Gastroesophageal sphincter (tissue), 4 donors: ENCODE data around the gene CPSF4L. TPM values are rescaled to one million over a fixed set of nuclear protein-coding genes. Genes with fewer than 3 reads are reported as not detected.

Experiments
- ATAC-seq: fragments of 150-250 bp; one replicate; pipeline ENCODE4 v1.9.1; 2016; ENCODE audit warnings: mild to moderate bottlenecking, moderate library complexity
- H3K27ac ChIP-seq, 4 donors: fragments of 200-600 bp; sonication (generic) in 3 of 4; 1 replicate in 3 of 4; 2 replicates in 1 of 4; pipeline ENCODE4 v1.5.1; 2016 to 2019
- H3K27me3 ChIP-seq: fragments of 200-600 bp; sonication (generic); one replicate; pipeline ENCODE4 v1.5.1; 2019
- H3K36me3 ChIP-seq, 2 donors: fragments of 200-600 bp; sonication (generic); one replicate each; pipeline ENCODE4 v1.5.1; 2019; ENCODE audit warnings: control low read depth in 1 of 2
- H3K4me1 ChIP-seq, 3 donors: fragments of 200-600 bp; sonication (generic); 1 replicate in 2 of 3; 2 replicates in 1 of 3; pipeline ENCODE4 v1.5.1; 2016 to 2019; ENCODE audit warnings: control low read depth in 2 of 3
- H3K4me3 ChIP-seq, 2 donors: fragments of 200-600 bp; sonication (generic); one replicate each; pipeline ENCODE4 v1.5.1; 2019; ENCODE audit warnings: mild to moderate bottlenecking in 1 of 2, moderate library complexity in 1 of 2
- H3K9me3 ChIP-seq, 3 donors: fragments of 200-600 bp; sonication (generic); one replicate each; pipeline ENCODE4 v1.5.1; 2017 to 2019; ENCODE audit warnings: control low read depth in 2 of 3
- EP300 ChIP-seq: sonication (generic); formaldehyde crosslinking; IDR thresholded peaks from one replicate; pipeline ENCODE4 v1.6.1; 2017; ENCODE audit warnings: antibody characterized with exemption, mild to moderate bottlenecking
- POLR2A ChIP-seq, 2 donors: fragments of 450-650 bp; IDR thresholded peaks; one replicate each; pipeline ENCODE4 v1.6.1; 2017; ENCODE audit warnings: antibody characterized with exemption in 2 of 2, mild to moderate bottlenecking in 2 of 2, moderate library complexity in 1 of 2
- POLR2AphosphoS5 ChIP-seq: sonication (generic); formaldehyde crosslinking; IDR thresholded peaks from one replicate; pipeline ENCODE4 v1.6.1; 2017; ENCODE audit warnings: antibody characterized with exemption
- WGBS, 2 donors: methylation state at CpG; one replicate each; pipeline ENCODE4 v1.1.5; 2018; ENCODE audit warnings: low coverage in 1 of 2; 5-methylcytosine and 5-hydroxymethylcytosine counted together
- total RNA-seq, 4 donors: library from RNA; depleted of rRNA; stranded (reverse); fragments of >200 nt; gene quantifications; one replicate each; pipeline ENCODE4 v1.1.0, GENCODE V29; 2016
- TF ChIP-seq, protein P1 (sequence below), 4 experiments: fragments of 200-600 bp in 2 of 4; fragments of 450-650 bp in 2 of 4; sonication (generic) in 1 of 4; IDR thresholded peaks; one replicate each; pipeline ENCODE4 v1.5.1; 2017 to 2019; ENCODE audit warnings: antibody characterized with exemption in 4 of 4, mild to moderate bottlenecking in 2 of 4, moderate library complexity in 2 of 4

CPSF4L gene
- total RNA-seq, 4 donors from 2014 or later = not detected

DNA sequence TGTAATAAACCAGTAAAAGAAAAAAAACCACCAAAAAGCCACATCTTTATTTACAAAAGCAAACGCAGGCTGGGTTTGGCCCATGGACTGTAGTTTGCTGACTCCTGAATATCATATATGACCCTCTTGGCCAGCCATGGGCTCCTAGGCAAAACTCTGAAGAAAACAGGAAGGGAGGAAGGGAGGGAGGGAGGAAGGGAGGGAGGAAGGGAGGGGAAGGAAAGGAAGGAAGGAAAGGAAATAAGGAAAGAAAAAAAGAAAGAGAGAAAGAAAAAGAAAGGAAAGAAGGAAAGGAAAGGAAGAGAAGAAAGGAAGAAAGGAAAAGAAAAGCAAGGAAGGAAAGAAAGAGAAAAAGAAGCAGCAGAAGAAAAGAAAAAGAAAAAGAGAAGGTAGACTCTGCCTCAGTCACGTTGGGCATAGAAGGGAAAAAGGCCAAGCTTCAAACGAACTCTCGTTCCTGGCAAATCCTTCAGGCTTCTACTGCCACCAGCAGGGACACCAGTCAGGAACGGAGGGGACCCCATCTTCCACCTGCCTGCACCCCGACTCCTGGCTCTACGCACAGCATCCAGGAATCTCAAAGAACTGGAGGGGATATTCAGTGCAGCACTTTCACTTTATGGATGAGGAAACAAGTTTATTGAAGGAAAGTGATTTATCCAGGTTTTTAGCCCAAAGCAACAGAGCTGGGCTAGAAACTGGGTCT lies 28.0 kb upstream of the CPSF4L start:
- WGBS, 2 donors = 16 to 42% methylated on average over 4 to 5 of the region's 7 CpGs

DNA sequence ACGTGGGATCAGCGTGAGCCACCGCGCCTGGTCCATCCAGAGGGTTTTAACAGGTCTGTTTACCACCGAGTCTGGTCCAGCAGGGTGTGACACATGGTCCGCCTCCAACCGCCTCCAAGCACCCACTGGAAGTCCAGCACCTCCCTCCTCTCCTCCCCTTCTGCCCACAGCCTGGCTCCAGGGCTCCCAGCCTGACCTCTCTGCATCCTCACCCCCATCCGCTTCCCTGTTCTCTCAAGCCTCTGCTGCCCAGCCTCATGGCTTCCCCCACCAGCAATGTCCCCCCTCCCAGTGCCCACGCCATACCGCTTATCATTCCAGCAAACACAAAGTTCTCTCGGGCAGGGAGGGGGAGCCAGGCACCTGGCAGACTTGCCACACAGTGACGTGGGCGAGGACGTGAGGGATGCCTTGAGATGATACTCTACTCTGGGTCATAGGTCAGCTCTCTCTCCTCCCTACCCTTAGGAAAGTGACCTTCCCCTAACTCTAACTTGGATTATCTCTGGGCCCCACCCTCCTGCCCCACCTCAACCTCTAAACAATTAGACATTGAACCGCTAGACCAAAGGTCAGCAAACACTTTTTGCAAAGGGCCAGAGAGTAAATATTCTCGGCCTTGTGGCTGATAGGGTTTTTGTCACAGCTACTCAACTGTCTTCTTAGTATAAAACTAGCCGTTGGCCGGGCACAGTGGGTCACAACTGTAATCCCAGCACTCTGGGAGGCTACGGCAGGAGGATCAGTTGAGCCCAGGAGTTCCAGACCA lies 27.0 kb upstream of the CPSF4L start:
- H3K9me3 ChIP-seq = no peaks in the 10 kb centered on the region
- TF ChIP-seq, protein P1, sequence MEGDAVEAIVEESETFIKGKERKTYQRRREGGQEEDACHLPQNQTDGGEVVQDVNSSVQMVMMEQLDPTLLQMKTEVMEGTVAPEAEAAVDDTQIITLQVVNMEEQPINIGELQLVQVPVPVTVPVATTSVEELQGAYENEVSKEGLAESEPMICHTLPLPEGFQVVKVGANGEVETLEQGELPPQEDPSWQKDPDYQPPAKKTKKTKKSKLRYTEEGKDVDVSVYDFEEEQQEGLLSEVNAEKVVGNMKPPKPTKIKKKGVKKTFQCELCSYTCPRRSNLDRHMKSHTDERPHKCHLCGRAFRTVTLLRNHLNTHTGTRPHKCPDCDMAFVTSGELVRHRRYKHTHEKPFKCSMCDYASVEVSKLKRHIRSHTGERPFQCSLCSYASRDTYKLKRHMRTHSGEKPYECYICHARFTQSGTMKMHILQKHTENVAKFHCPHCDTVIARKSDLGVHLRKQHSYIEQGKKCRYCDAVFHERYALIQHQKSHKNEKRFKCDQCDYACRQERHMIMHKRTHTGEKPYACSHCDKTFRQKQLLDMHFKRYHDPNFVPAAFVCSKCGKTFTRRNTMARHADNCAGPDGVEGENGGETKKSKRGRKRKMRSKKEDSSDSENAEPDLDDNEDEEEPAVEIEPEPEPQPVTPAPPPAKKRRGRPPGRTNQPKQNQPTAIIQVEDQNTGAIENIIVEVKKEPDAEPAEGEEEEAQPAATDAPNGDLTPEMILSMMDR (IDR thresholded peaks at IDR 0.05) = no peak
- TF ChIP-seq POLR2AphosphoS5 = peak; percentile 79
- peaks cover 0 to 34% of the 10 kb centered on the region in 2 donors for H3K36me3 ChIP-seq
- H3K27ac ChIP-seq = peak overlapping the region in 3 of 4 donors; percentile 70 to 83 (median 79)
- ATAC-seq = peak; percentile 8
- H3K27me3 ChIP-seq = no peaks in the 10 kb centered on the region
- 47 to 80% methylated on average over 3 to 18 of the region's 19 CpGs for WGBS, 2 donors
- H3K4me1 ChIP-seq = peaks cover 8 to 100% (median 74%) of the 10 kb centered on the region in 3 donors
- H3K4me3 ChIP-seq = no peak overlapping the region

More for the DNA sequence above, 28.0 kb upstream of the CPSF4L start:
- peak overlapping the region in 3 of 4 donors; percentile 79 to 83 (median 81) for H3K27ac ChIP-seq
- TF ChIP-seq POLR2A (IDR thresholded peaks at IDR 0.05) (no peak), EP300 (no peak), POLR2AphosphoS5 (no peak)
- TF ChIP-seq, protein P1 (IDR thresholded peaks at IDR 0.05) = no peak
- H3K36me3 ChIP-seq = peaks cover 0 to 25% of the 10 kb centered on the region in 2 donors
- no peaks in the 10 kb centered on the region for H3K27me3 ChIP-seq
- H3K9me3 ChIP-seq = no peaks in the 10 kb centered on the region
- no peak overlapping the region for H3K4me3 ChIP-seq
- ATAC-seq = no peak
- peaks cover 9 to 100% (median 69%) of the 10 kb centered on the region in 3 donors for H3K4me1 ChIP-seq

DNA sequence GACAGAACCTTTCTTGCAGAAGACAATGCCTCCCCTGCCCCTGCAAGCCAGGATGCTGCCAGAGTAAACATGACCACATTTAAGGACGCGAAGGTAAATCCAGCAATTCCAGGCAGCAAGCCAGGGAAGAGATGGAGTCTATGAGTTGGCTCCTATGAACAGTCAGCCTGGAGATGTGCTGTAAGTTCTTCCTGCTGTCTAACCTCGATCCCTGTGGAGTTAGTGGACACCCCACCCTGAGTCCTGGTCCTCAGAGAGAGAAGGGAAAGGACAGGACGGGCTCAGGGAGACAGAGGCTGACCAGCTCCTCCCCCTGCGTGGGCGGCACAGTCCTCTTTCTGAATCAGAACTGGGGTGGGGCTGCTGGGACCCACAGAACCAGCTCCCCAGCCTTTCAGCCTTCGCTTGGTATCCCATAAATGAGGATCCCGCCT lies 25.2 kb upstream of the CPSF4L start:
- ATAC-seq = no peak

DNA sequence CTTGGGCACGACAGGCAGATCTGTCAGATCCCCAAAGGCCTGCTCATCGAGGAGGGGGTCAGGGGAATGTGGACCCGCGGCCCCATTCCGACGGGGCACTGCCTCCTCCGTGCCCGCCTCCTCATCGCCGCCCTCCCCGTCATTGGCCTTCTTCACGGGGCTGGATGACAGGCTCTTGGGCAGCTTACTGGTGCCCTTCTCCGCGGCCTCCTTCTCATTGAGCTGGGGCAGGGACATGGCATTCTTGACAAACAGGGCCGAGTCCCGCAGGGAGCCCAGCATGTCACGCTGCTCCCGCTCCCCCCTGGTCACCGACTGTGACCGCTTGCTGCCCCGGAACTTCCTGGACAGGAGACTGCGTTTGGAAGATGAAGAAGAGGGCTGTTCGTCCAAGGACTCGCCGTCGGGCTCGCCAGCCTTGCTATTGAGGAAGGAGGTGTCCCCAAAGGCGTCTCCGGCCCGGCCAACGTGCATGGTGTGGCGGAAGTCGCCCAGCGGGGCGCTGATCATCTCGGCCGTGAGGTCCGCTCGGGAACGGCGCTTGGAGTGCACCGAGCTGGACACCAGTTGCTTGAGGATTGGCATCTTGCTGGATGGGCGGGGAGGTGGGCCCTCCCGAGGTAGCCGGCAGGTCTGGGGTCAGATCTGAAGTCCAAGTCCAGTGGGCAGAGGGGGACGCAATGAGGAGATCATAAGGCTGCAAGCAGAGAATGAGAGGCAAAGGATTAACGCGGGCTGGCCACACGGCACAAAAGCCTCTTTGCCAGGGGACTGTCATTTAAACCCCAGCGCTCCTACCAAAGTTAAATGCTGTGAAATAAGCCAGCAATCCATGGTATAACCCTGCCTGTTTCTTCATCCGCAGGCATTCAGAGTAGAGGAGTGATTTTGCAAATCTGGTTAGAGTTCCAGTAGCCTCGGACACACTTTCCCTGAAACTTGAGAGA lies 24.5 kb upstream of the CPSF4L start:
- no peaks in the 10 kb centered on the region for H3K9me3 ChIP-seq
- H3K36me3 ChIP-seq = peaks cover 0 to 45% of the 10 kb centered on the region in 2 donors
- H3K4me3 ChIP-seq = no peak overlapping the region
- peaks cover 4 to 88% (median 53%) of the 10 kb centered on the region in 3 donors for H3K4me1 ChIP-seq
- H3K27me3 ChIP-seq = no peaks in the 10 kb centered on the region
- peak overlapping the region in 3 of 4 donors; percentile 70 to 83 (median 79) for H3K27ac ChIP-seq
- TF ChIP-seq POLR2AphosphoS5 = no peak
- TF ChIP-seq, protein P1 (IDR thresholded peaks at IDR 0.05) = no peak
- 20 to 56% methylated on average over 2 to 17 of the region's 52 CpGs for WGBS, 2 donors
- no peak for ATAC-seq

More for the DNA sequence above, 25.2 kb upstream of the CPSF4L start:
- Histone ChIP-seq H3K36me3 (peaks cover 0 to 38% of the 10 kb centered on the region in 2 donors), H3K27me3 (no peaks in the 10 kb centered on the region), H3K4me1 (peaks cover 6 to 95% (median 60%) of the 10 kb centered on the region in 3 donors), H3K9me3 (no peaks in the 10 kb centered on the region), H3K4me3 (no peak overlapping the region), H3K27ac (peak overlapping the region in 3 of 4 donors; percentile 70 to 83 (median 79))
- WGBS, 2 donors = 8 to 25% methylated on average over 2 of the region's 8 CpGs
- TF ChIP-seq EP300 (no peak), POLR2AphosphoS5 (peak; percentile 28)

DNA sequence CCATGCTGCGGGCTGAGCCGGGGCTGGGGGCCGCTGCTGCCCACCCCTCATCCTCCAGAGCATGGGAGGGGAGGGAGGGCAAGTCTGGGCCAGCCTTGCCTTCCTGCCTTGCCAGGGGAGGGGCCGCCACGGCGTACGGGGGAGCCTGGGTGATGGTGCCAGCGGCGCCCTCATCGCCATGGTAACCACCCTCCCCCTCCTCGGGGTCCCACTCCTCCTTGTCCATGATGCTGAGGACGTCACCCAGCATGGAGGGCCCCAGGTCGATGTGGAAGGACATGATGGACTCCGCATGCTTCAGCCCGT lies 23.9 kb upstream of the CPSF4L start:
- Histone ChIP-seq H3K27me3 (no peaks in the 10 kb centered on the region), H3K27ac (peak overlapping the region in 3 of 4 donors; percentile 70 to 83 (median 79)), H3K4me3 (no peak overlapping the region), H3K36me3 (peaks cover 0 to 46% of the 10 kb centered on the region in 2 donors), H3K4me1 (peaks cover 2 to 82% (median 46%) of the 10 kb centered on the region in 3 donors), H3K9me3 (no peaks in the 10 kb centered on the region)
- ATAC-seq = no peak
- TF ChIP-seq EP300 (no peak), POLR2AphosphoS5 (no peak), POLR2A (IDR thresholded peaks at IDR 0.05) (no peak)
- TF ChIP-seq, protein P1 (IDR thresholded peaks at IDR 0.05) = no peak
- WGBS, 2 donors = 67% methylated on average over 1 of the region's 15 CpGs; no CpG with 5 or more reads in 1 of the 2 donors
